DND-41 (cell line): ENCODE data around the gene AHCYL2.

Source experiments
- CTCF ChIP-seq: IDR thresholded peaks from 2 replicates; pipeline ENCODE4 v1.5.1; 2012; ENCODE audit warnings: borderline replicate concordance, low read length, moderate library complexity, mild to moderate bottlenecking; ENCODE audit not compliant: poor library complexity, severe bottlenecking; ENCODE audit errors: extremely low read depth
- EZH2 ChIP-seq: IDR thresholded peaks from 3 replicates; pipeline ENCODE4 v1.6.1; 2012; ENCODE audit warnings: borderline replicate concordance, low read depth, mild to moderate bottlenecking, moderate library complexity, low read length, inconsistent platforms; ENCODE audit not compliant: severe bottlenecking

DNA sequence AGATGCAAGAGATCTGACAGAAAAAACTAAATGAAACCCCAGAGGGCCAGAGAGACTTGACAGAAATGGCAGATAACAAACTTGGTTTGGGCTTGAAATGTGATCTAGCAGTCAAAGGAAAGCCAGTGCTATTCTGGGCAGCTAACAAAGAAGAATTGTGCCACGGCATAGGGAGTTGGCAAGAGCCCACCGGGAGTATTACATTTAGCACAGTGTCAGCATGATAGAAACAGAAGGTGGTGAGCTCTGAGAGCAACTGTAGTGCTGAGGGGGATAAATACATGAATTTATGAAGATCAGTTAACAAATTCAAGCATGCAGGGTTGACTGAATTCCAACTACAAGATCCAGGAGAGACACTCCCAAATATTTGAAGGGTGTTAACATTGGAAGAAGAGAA, 91.1 kb downstream of the AHCYL2 start:
- TF ChIP-seq EZH2 (no peak), CTCF (no peak)
